Colonic mucosa (tissue), 4 donors: ENCODE data around the gene CDCP1. TPM values are rescaled to one million over a fixed set of nuclear protein-coding genes. Genes with fewer than 3 reads are reported as not detected.

Experiments
- DNase-seq: peaks from one replicate; pipeline ENCODE4 v3.0.0-alpha.2; 2020
- H3K27ac ChIP-seq: fragments of 200-600 bp; one replicate; pipeline ENCODE4 v1.8.0; 2021
- H3K27me3 ChIP-seq: fragments of 200-600 bp; one replicate; pipeline ENCODE4 v1.8.0; 2021
- H3K36me3 ChIP-seq: fragments of 200-600 bp; one replicate; pipeline ENCODE4 v1.8.0; 2021
- H3K4me1 ChIP-seq: fragments of 200-600 bp; one replicate; pipeline ENCODE4 v1.8.0; 2021; ENCODE audit warnings: mild to moderate bottlenecking
- H3K4me3 ChIP-seq: fragments of 200-600 bp; one replicate; pipeline ENCODE4 v1.8.0; 2021
- H3K9ac ChIP-seq, 2 donors: one replicate each; pipeline ENCODE4 v1.7.0; 2013; ENCODE audit warnings: control low read depth in 2 of 2, low read depth in 2 of 2, low read length in 2 of 2
- H3K9me3 ChIP-seq: fragments of 200-600 bp; one replicate; pipeline ENCODE4 v1.8.0; 2021
- intact Hi-C: fragments of 100-400 bp; cut with DNase I; formaldehyde crosslinking; loops from one replicate; pipeline ENCODE4 v1.14.1; 2022
- total RNA-seq, 2 donors: library from RNA; stranded (reverse); fragmentation: NEBNext Ultra II Directional in 1 of 2; extraction: Animal tissue kit (Norgen Biotek cat#: 25700) in 1 of 2; gene quantifications; one replicate each; pipeline ENCODE4 v1.2.1, GENCODE V29; 2021
- TF ChIP-seq, protein P1 (sequence below): fragments of 200-600 bp; IDR thresholded peaks from one replicate; pipeline ENCODE4 v1.8.0; 2022; ENCODE audit warnings: antibody characterized with exemption, mild to moderate bottlenecking
- donor health status: healthy.
- donor health status: DM: no; HTN: no; CAD: no.
- donor health status: DM: no; HTN: no; CAD: no.

CDCP1 gene
- total RNA-seq, 2 donors from 2014 or later: 84.5 to 107 TPM

DNA sequence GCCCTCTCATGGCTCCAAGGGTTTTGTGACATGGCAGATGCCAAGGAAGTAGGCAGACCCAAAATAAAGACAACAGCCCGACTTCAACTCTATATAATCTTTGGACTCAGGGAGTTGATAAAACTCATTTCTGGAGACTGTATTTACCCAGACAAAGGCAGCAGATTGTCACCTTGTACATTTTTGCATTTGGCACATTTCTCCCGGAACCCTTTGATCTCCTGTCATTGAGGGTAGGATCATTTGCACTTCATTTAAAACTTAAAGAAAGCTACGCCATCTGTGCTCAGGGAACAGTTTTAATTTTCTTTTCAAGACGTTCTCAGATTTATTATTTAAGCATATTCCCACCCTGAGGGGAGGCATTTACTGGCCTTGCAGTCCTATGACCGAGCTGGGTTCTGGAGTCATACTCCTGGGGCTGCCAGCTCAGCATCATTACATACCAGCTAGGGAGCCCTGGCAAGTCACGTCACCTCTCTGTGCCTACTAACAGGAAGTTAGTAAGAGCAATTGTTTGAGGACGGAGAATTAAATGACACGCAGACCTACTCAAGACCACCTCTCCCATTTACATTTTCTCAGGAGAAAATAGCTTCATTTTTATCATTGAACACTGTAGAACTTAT lies 5.9 kb downstream of the CDCP1 start:
- Histone ChIP-seq H3K4me1 (peaks cover 6% of the 10 kb centered on the region), H3K27ac (peak overlapping the region; percentile 68), H3K36me3 (no peaks in the 10 kb centered on the region), H3K4me3 (no peak overlapping the region), H3K9me3 (no peaks in the 10 kb centered on the region), H3K27me3 (no peaks in the 10 kb centered on the region), H3K9ac (peak overlapping the region in 1 of 2 donors; percentile 74)
- no peak for DNase-seq
- intact Hi-C loops: no loop called here
- TF ChIP-seq, protein P1, sequence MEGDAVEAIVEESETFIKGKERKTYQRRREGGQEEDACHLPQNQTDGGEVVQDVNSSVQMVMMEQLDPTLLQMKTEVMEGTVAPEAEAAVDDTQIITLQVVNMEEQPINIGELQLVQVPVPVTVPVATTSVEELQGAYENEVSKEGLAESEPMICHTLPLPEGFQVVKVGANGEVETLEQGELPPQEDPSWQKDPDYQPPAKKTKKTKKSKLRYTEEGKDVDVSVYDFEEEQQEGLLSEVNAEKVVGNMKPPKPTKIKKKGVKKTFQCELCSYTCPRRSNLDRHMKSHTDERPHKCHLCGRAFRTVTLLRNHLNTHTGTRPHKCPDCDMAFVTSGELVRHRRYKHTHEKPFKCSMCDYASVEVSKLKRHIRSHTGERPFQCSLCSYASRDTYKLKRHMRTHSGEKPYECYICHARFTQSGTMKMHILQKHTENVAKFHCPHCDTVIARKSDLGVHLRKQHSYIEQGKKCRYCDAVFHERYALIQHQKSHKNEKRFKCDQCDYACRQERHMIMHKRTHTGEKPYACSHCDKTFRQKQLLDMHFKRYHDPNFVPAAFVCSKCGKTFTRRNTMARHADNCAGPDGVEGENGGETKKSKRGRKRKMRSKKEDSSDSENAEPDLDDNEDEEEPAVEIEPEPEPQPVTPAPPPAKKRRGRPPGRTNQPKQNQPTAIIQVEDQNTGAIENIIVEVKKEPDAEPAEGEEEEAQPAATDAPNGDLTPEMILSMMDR: no peak

DNA sequence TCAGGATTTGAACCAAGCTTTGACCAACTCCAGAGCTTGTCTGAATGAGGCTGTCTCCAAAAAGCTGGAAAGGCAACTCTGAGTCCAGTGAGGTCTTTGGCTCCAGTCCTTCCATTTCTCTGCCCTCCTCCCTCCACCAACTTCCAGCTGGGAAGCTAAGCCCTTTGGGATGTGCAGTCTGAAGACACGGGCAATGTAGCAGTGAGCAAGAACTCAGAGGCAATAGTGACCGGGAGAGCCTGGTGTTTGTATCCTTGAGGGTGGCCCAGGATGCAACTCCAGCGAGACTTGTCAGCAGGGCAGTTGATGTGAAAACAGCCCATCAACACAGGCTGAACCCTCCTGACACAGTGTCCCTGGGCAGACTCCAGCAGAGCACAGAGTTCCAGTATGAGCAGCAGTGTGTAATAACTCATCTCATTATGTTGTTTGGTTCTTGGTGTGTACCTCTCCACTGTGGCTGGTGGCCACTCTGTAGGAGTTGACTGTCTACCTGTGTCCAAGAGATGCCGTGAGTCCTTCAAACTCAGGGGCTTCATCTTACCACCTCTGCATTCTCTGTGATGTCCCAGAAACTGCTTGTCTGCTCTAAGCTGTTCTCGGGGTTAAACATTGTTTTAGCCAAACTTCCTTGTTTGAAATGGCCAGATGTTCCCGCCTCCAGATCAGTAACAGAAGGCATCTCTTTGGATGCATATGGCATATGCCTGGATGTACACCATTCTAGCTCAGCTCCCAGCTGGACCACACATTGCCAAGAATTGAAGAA lies 6.6 kb downstream of the CDCP1 start:
- Histone ChIP-seq H3K27me3 (no peaks in the 10 kb centered on the region), H3K9ac (peak overlapping the region in 1 of 2 donors; percentile 74), H3K36me3 (no peaks in the 10 kb centered on the region), H3K9me3 (no peaks in the 10 kb centered on the region), H3K27ac (peak overlapping the region; percentile 68), H3K4me3 (no peak overlapping the region), H3K4me1 (peaks cover 6% of the 10 kb centered on the region)
- TF ChIP-seq, protein P1: no peak
- intact Hi-C loops: no loop called here
- peak; percentile 48 for DNase-seq

DNA sequence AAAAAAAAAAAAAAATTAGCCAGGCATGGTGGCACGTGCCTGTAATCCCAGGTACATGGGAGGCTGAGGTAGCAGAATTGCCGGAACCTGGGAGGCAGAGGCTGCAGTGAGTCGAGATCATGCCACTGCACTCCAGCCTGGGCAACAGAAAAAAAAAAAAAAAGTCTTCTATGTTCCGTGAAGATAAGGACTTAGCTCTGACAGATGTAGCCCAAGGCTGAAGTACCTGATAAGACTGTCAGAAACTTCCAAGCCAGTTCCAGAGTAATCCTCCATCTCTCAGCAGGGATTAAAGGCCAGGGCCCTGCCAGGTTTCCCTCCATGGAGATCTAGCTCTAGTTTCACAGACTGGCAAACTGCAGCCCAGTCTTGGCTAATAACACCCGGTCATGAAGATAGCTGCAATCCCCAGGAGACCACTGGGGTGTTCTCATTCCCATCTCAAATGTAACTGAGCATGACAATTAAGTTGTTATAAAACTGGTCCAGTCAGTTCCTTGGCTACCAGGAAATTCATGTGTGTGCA lies 8.5 kb downstream of the CDCP1 start:
- Histone ChIP-seq H3K9ac (peak overlapping the region in 1 of 2 donors; percentile 70), H3K27me3 (no peaks in the 10 kb centered on the region), H3K27ac (peak overlapping the region; percentile 68), H3K36me3 (no peaks in the 10 kb centered on the region), H3K4me3 (no peak overlapping the region), H3K4me1 (peaks cover 6% of the 10 kb centered on the region), H3K9me3 (no peaks in the 10 kb centered on the region)
- no peak for DNase-seq
- TF ChIP-seq, protein P1: no peak
- intact Hi-C loops: no loop called here

DNA sequence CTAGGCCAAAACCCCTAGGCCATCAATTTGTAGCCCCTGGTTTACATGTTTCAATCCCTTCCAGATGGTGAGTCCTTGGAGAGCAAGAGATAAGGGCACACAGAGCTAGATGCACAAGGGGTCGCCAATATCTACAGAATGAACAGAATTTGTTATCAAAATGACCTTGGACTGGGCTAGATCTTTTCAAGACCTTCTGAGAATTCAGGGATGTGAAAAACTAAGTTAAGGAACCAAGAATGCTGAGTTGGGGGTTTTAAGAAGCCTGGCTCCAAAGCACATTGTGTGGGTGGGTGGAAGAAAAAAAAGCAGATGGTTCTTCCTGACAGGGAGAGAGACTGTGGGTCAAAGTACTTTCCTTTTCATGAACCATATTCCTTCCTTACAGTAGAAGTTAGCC lies 10.2 kb downstream of the CDCP1 start:
- intact Hi-C loops: no loop called here
- Histone ChIP-seq H3K4me1 (peaks cover 6% of the 10 kb centered on the region), H3K27ac (no peak overlapping the region), H3K9me3 (no peaks in the 10 kb centered on the region), H3K36me3 (no peaks in the 10 kb centered on the region), H3K4me3 (no peak overlapping the region), H3K9ac (no peak overlapping the region), H3K27me3 (no peaks in the 10 kb centered on the region)
- no peak for DNase-seq
- TF ChIP-seq, protein P1: no peak

DNA sequence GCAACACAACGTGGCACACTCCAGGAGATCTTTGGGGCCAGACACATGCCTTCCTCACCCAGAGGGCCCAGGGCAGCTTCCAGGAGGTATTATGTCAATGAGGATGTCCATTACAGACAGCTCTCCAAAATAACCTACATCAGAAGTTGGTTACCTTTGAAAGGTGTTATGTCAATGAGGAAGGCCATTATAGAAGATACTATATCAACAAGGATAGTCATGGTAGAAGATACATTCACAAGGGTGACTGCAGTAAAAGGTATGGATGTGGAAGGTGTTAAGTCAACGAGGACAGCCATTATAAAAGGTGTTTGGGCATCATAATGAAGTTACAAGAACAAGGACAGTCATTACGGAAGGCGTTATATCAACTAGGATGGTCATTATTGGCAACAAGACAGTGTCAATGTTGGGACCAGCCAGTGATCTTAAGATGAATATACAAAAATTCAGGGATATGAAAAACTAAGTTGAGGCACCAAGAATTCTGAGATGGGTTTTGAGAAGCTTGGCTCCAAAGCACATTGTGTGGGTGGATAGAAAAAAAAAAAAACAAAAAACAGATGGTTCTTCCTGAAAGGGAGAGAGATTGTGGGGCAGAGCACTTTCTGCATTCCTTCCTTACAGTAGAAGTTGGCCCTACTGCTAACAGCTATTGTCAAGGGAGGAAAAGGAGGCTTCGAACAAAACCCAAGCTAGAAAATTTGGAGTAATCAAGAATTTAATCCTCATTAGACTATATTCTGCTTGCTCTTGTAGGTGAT lies 11.2 kb downstream of the CDCP1 start:
- TF ChIP-seq, protein P1: no peak
- H3K4me1 ChIP-seq: peaks cover 6% of the 10 kb centered on the region
- H3K27ac ChIP-seq: no peak overlapping the region
- H3K9me3 ChIP-seq: no peaks in the 10 kb centered on the region
- no peaks in the 10 kb centered on the region for H3K36me3 ChIP-seq
- DNase-seq: no peak
- intact Hi-C loops: no loop called here
- no peaks in the 10 kb centered on the region for H3K27me3 ChIP-seq
- no peak overlapping the region for H3K9ac ChIP-seq
- H3K4me3 ChIP-seq: no peak overlapping the region
